OCI-LY3 (cell line): ENCODE measurements around the gene CNTFR.

Source experiments
- CTCF ChIP-seq: fragments of 200-600, 300-600 bp; sonication (generic); IDR thresholded peaks from 2 replicates; pipeline ENCODE4 v1.5.1; 2014; ENCODE audit warnings: antibody characterized with exemption, low read length, low read depth
- EZH2phosphoT487 ChIP-seq: fragments of 200-600 bp; shearing (Covaris generic); IDR thresholded peaks from 2 replicates; pipeline ENCODE4 v1.6.1; 2018; ENCODE audit warnings: antibody characterized with exemption, mixed run types, low read depth

DNA sequence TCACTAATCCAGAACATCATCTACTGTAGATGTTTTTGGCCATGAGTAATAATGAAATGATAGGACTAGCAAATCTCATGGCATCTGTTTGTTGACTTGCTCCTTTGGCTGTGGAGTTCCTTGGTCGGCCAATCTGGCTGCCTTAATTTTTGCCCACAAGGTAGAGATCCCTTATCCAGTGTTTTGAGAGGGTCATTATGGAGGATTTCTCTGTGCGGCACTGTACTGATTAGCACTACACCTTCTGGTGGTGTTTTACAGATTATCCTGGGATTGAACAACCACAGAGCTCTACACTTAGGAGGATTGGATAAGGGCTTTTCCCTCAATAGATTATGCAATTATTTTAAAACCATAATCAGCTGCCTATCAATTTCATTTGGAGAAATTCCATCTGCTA, 63.5 kb downstream of the CNTFR start:
- TF ChIP-seq CTCF (no peak), EZH2phosphoT487 (no peak)
